ENCODE measurements around the gene C10orf53. TPM values are rescaled to one million over a fixed set of nuclear protein-coding genes. Genes with fewer than 3 reads are reported as not detected.

The C10orf53 gene
- total and polyA plus RNA-seq, 2 experiments from 2014 or later, result not detected

GRCh38 chr10:49666054-49666615, 13.3 kb upstream of the C10orf53 start:
- TF ChIP-seq EZH2phosphoT487 (IDR thresholded peaks at IDR 0.05; ENCODE audit: insufficient read depth, low read depth), result no peak
- no peak for TF ChIP-seq EZH2 (IDR thresholded peaks at IDR 0.05; ENCODE audit: insufficient read depth, poor library complexity, severe bottlenecking)
- WGBS, 2 experiments (ENCODE audit: low coverage in 1 of 2, low lambda C conversion rate in 2 of 2, missing lambda C conversion rate in 2 of 2), result 0 to 4% methylated on average over 2 of the region's 2 CpGs
- no peaks in the 10 kb centered on the region for H3K9me3 ChIP-seq (ENCODE audit: low read depth)
- in situ Hi-C loops (cut with MboI), result no loop called here
- peaks cover 71% of the 10 kb centered on the region for H3K27me3 ChIP-seq (replicated peaks; ENCODE audit: insufficient read depth)
- no peak overlapping the region for H3K27ac ChIP-seq
- no peak overlapping the region for H3K9ac ChIP-seq
- no peaks in the 10 kb centered on the region for H3K9me2 ChIP-seq (ENCODE audit: insufficient read depth)
- no peaks in the 10 kb centered on the region for H3F3A ChIP-seq (ENCODE audit: insufficient read depth)
- H3K4me1 ChIP-seq (ENCODE audit: insufficient read depth), result no peaks in the 10 kb centered on the region
- no peaks in the 10 kb centered on the region for H3K79me2 ChIP-seq (ENCODE audit: insufficient read depth)
- no peaks in the 10 kb centered on the region for H4K20me1 ChIP-seq (ENCODE audit: insufficient read depth)
- no peak overlapping the region for H3K4me3 ChIP-seq
- no peaks in the 10 kb centered on the region for H3K36me3 ChIP-seq (ENCODE audit: low read depth)
- H3K4me2 ChIP-seq (ENCODE audit: unreplicated experiment), result no peak overlapping the region
- DNase-seq, result no peak
- no peak overlapping the region for H2AFZ ChIP-seq

- H3K4me3 ChIP-seq, result no peak overlapping the region
- no peaks in the 10 kb centered on the region for H3K9me2 ChIP-seq (ENCODE audit: insufficient read depth)
- no peaks in the 10 kb centered on the region for H3K36me3 ChIP-seq (ENCODE audit: low read depth)
- no peaks in the 10 kb centered on the region for H3K9me3 ChIP-seq (ENCODE audit: low read depth)
- no peaks in the 10 kb centered on the region for H4K20me1 ChIP-seq (ENCODE audit: insufficient read depth)
- 36 to 38% methylated on average over 5 of the region's 5 CpGs for WGBS, 2 experiments (ENCODE audit: low coverage in 1 of 2, low lambda C conversion rate in 2 of 2, missing lambda C conversion rate in 2 of 2)
- H3K9ac ChIP-seq, result no peak overlapping the region
- H3K4me2 ChIP-seq (ENCODE audit: unreplicated experiment), result no peak overlapping the region
- H3K4me1 ChIP-seq (ENCODE audit: insufficient read depth), result no peaks in the 10 kb centered on the region
- H3K79me2 ChIP-seq (ENCODE audit: insufficient read depth), result no peaks in the 10 kb centered on the region
- H3K27ac ChIP-seq, result no peak overlapping the region
- DNase-seq, result no peak
- in situ Hi-C loops (cut with MboI), result no loop called here
- H3F3A ChIP-seq (ENCODE audit: insufficient read depth), result no peaks in the 10 kb centered on the region
- no peak for TF ChIP-seq EZH2 (IDR thresholded peaks at IDR 0.05; ENCODE audit: insufficient read depth, poor library complexity, severe bottlenecking)
- TF ChIP-seq EZH2phosphoT487 (IDR thresholded peaks at IDR 0.05; ENCODE audit: insufficient read depth, low read depth), result no peak
- H2AFZ ChIP-seq, result no peak overlapping the region
- peaks cover 70% of the 10 kb centered on the region for H3K27me3 ChIP-seq (replicated peaks; ENCODE audit: insufficient read depth)
Observed at GRCh38 chr10:49666685-49667084, 12.8 kb upstream of the C10orf53 start.

DNA sequence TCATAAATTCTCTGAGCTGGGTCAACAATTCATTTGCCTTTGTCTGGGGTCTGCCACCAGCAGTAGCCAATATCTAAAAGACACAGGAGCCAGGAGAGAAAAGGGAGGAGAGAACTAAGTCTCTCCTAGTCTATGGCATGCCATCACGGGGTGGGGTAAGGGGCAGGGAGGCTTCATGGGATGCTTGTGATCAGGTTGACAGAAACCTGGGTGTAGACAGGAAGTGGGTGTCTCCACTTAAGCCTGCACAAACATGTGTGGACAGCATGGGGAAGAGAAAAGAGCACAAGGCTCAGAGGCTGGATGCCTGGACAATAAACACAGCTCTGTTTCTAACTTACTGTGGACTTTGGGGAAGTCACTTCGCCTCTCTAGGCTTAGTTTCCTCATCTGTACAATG, 11.5 kb upstream of the C10orf53 start:
- no peak overlapping the region for H3K9ac ChIP-seq
- no peak overlapping the region for H3K4me3 ChIP-seq
- H3F3A ChIP-seq (ENCODE audit: insufficient read depth), result no peaks in the 10 kb centered on the region
- no peaks in the 10 kb centered on the region for H3K36me3 ChIP-seq (ENCODE audit: low read depth)
- no peak overlapping the region for H2AFZ ChIP-seq
- H3K27me3 ChIP-seq (replicated peaks; ENCODE audit: insufficient read depth), result peaks cover 63% of the 10 kb centered on the region
- 24 to 31% methylated on average over 2 of the region's 2 CpGs for WGBS, 2 experiments (ENCODE audit: low coverage in 1 of 2, low lambda C conversion rate in 2 of 2, missing lambda C conversion rate in 2 of 2)
- no peaks in the 10 kb centered on the region for H3K79me2 ChIP-seq (ENCODE audit: insufficient read depth)
- no peaks in the 10 kb centered on the region for H3K9me3 ChIP-seq (ENCODE audit: low read depth)
- H3K9me2 ChIP-seq (ENCODE audit: insufficient read depth), result no peaks in the 10 kb centered on the region
- in situ Hi-C loops (cut with MboI), result no loop called here
- H3K4me2 ChIP-seq (ENCODE audit: unreplicated experiment), result no peak overlapping the region
- TF ChIP-seq EZH2phosphoT487 (IDR thresholded peaks at IDR 0.05; ENCODE audit: insufficient read depth, low read depth), result no peak
- TF ChIP-seq EZH2 (IDR thresholded peaks at IDR 0.05; ENCODE audit: insufficient read depth, poor library complexity, severe bottlenecking), result no peak
- no peaks in the 10 kb centered on the region for H3K4me1 ChIP-seq (ENCODE audit: insufficient read depth)
- no peaks in the 10 kb centered on the region for H4K20me1 ChIP-seq (ENCODE audit: insufficient read depth)
- no peak for DNase-seq
- no peak overlapping the region for H3K27ac ChIP-seq

GRCh38 chr10:49668684-49669083, 10.8 kb upstream of the C10orf53 start:
- 38 to 44% methylated on average over 6 of the region's 6 CpGs for WGBS, 2 experiments (ENCODE audit: low coverage in 1 of 2, low lambda C conversion rate in 2 of 2, missing lambda C conversion rate in 2 of 2)
- peaks cover 63% of the 10 kb centered on the region for H3K27me3 ChIP-seq (replicated peaks; ENCODE audit: insufficient read depth)

More at GRCh38 chr10:49668684-49669083, 10.8 kb upstream of the C10orf53 start:
- Histone ChIP-seq H2AFZ (no peak overlapping the region), H3K4me3 (no peak overlapping the region), H3K9ac (no peak overlapping the region), H3K9me2 (ENCODE audit: insufficient read depth) (no peaks in the 10 kb centered on the region), H3K4me2 (ENCODE audit: unreplicated experiment) (no peak overlapping the region), H3K4me1 (ENCODE audit: insufficient read depth) (no peaks in the 10 kb centered on the region), H3K9me3 (ENCODE audit: low read depth) (no peaks in the 10 kb centered on the region), H3K36me3 (ENCODE audit: low read depth) (no peaks in the 10 kb centered on the region), H4K20me1 (ENCODE audit: insufficient read depth) (no peaks in the 10 kb centered on the region), H3F3A (ENCODE audit: insufficient read depth) (no peaks in the 10 kb centered on the region), H3K27ac (no peak overlapping the region), H3K79me2 (ENCODE audit: insufficient read depth) (no peaks in the 10 kb centered on the region)
- in situ Hi-C loops (cut with MboI), result no loop called here
- no peak for TF ChIP-seq EZH2phosphoT487 (IDR thresholded peaks at IDR 0.05; ENCODE audit: insufficient read depth, low read depth)
- DNase-seq, result no peak

Data from GM23248 (cell line).